Measurements from ENCODE around the gene TMEM95.

Gene TMEM95

GRCh38 chr17:7403977-7404736 is 49.2 kb downstream of the TMEM95 start, which contains the start of gene TMEM256:
TSS of gene TMEM256 (minus strand) at chr17:7404097. CDS start at chr17:7404084, 13 bp downstream.
- ATAC-seq (ENCODE audit: insufficient read depth, low read depth) (peak; percentile 96), DNase-seq (peak; percentile 98)
- peaks cover 8% of the 10 kb centered on the region for H3K36me3 ChIP-seq (ENCODE audit: insufficient read depth, low read length)
- no peaks in the 10 kb centered on the region for H3K27me3 ChIP-seq (ENCODE audit: insufficient read depth, low read length, poor library complexity)
- H3K27ac ChIP-seq (ENCODE audit: low read length): peak within 1 kb of the TSS; percentile 83
- no peaks in the 10 kb centered on the region for H3K9me3 ChIP-seq (ENCODE audit: insufficient read depth, low read length, severe bottlenecking)
- peaks cover 9% of the 10 kb centered on the region; the same call in 1 of the 2 replicates for H3K79me2 ChIP-seq (ENCODE audit: insufficient read depth, low read length)
- peak within 1 kb of the TSS; percentile 75 for H2AFZ ChIP-seq (ENCODE audit: low read depth, low read length)
- H3K4me1 ChIP-seq (ENCODE audit: insufficient read depth, low read length): peaks cover 25% of the 10 kb centered on the region
- H3K4me2 ChIP-seq (ENCODE audit: insufficient read depth, low read length): peak within 1 kb of the TSS; percentile 96
- 0 out of 2 replicates have a peak, but pooled peaks cover 2% of the 10 kb centered on the region for H4K20me1 ChIP-seq (ENCODE audit: insufficient read depth, low read length)
- TF ChIP-seq EZH2 (IDR thresholded peaks at IDR 0.05; ENCODE audit: borderline replicate concordance, low read depth, low read length, severe bottlenecking) (no peak), CTCF (IDR thresholded peaks at IDR 0.05; ENCODE audit: borderline replicate concordance, extremely low read depth, low read length, poor library complexity, severe bottlenecking) (no peak)
- H3K9ac ChIP-seq (ENCODE audit: low read depth, low read length): peak within 1 kb of the TSS; percentile 82
- H3K4me3 ChIP-seq (ENCODE audit: low read depth in 1 of 2, low read length in 2 of 2): peak within 1 kb of the TSS; percentile 73 to 89

- ATAC-seq (ENCODE audit: insufficient read depth, low read depth) (peak; percentile 41), DNase-seq (no peak)
- Histone ChIP-seq H3K4me2 (ENCODE audit: insufficient read depth, low read length) (peak overlapping the region; percentile 96), H4K20me1 (ENCODE audit: insufficient read depth, low read length) (0 out of 2 replicates have a peak, but pooled peaks cover 2% of the 10 kb centered on the region), H3K4me1 (ENCODE audit: insufficient read depth, low read length) (peaks cover 25% of the 10 kb centered on the region), H2AFZ (ENCODE audit: low read depth, low read length) (peak overlapping the region; percentile 75), H3K27me3 (ENCODE audit: insufficient read depth, low read length, poor library complexity) (no peaks in the 10 kb centered on the region), H3K36me3 (ENCODE audit: insufficient read depth, low read length) (peaks cover 15% of the 10 kb centered on the region), H3K4me3 (ENCODE audit: low read depth in 1 of 2, low read length in 2 of 2) (peak overlapping the region; percentile 46 to 89; a peak in 3 of 4 replicates), H3K9me3 (ENCODE audit: insufficient read depth, low read length, severe bottlenecking) (no peaks in the 10 kb centered on the region), H3K79me2 (ENCODE audit: insufficient read depth, low read length) (peaks cover 9% of the 10 kb centered on the region; the same call in 1 of the 2 replicates), H3K27ac (ENCODE audit: low read length) (peak overlapping the region; percentile 76), H3K9ac (ENCODE audit: low read depth, low read length) (peak overlapping the region; percentile 82)
- no peak for TF ChIP-seq CTCF (IDR thresholded peaks at IDR 0.05; ENCODE audit: borderline replicate concordance, extremely low read depth, low read length, poor library complexity, severe bottlenecking)
- no peak for TF ChIP-seq EZH2 (IDR thresholded peaks at IDR 0.05; ENCODE audit: borderline replicate concordance, low read depth, low read length, severe bottlenecking)
Measured at GRCh38 chr17:7404737-7405349, 49.9 kb downstream of the TMEM95 start.

- Histone ChIP-seq H3K4me3 (ENCODE audit: low read depth in 1 of 2, low read length in 2 of 2) (peak overlapping the region; percentile 46 to 89; a peak in 3 of 4 replicates), H3K27ac (ENCODE audit: low read length) (peak overlapping the region; percentile 76), H2AFZ (ENCODE audit: low read depth, low read length) (peak overlapping the region; percentile 75; the same call in 1 of the 2 replicates), H3K4me1 (ENCODE audit: insufficient read depth, low read length) (peaks cover 25% of the 10 kb centered on the region), H3K4me2 (ENCODE audit: insufficient read depth, low read length) (peak overlapping the region; percentile 96), H3K9ac (ENCODE audit: low read depth, low read length) (peak overlapping the region; percentile 82), H3K9me3 (ENCODE audit: insufficient read depth, low read length, severe bottlenecking) (no peaks in the 10 kb centered on the region), H3K79me2 (ENCODE audit: insufficient read depth, low read length) (peaks cover 9% of the 10 kb centered on the region; the same call in 1 of the 2 replicates), H4K20me1 (ENCODE audit: insufficient read depth, low read length) (0 out of 2 replicates have a peak, but pooled peaks cover 2% of the 10 kb centered on the region), H3K36me3 (ENCODE audit: insufficient read depth, low read length) (peaks cover 21% of the 10 kb centered on the region), H3K27me3 (ENCODE audit: insufficient read depth, low read length, poor library complexity) (no peaks in the 10 kb centered on the region)
- peak; percentile 10 for DNase-seq
- TF ChIP-seq CTCF (IDR thresholded peaks at IDR 0.05; ENCODE audit: borderline replicate concordance, extremely low read depth, low read length, poor library complexity, severe bottlenecking) (no peak), EZH2 (IDR thresholded peaks at IDR 0.05; ENCODE audit: borderline replicate concordance, low read depth, low read length, severe bottlenecking) (no peak)
- ATAC-seq (ENCODE audit: insufficient read depth, low read depth): no peak
Measured at GRCh38 chr17:7405350-7406234, 50.6 kb downstream of the TMEM95 start.

Measured in DND-41 (cell line).